Kidney (tissue), 22 donors: ENCODE measurements around the gene LCE3A. TPM values are rescaled to one million over a fixed set of nuclear protein-coding genes. Genes with fewer than 3 reads are reported as not detected.
"Not testable (repeated sequence)": the region's sequence is repeated elsewhere in the genome, so short reads cannot be mapped to it uniquely, and the experiment has no call there.

ENCODE experiments used
- DNase-seq, 5 donors: peaks; one replicate each; pipeline ENCODE4 v3.0.0-alpha.2; 2013 to 2020
- FAIRE-seq: peaks from 2 replicates; lab custom pipeline; 2012; peaks lifted over from hg19 to GRCh38; lab: Jason Lieb, UNC
- H3K27ac ChIP-seq, 2 donors: one replicate each; pipeline ENCODE4 v1.7.0; 2013; ENCODE audit warnings: low read depth in 2 of 2, low read length in 2 of 2, inconsistent platforms in 1 of 2
- H3K27me3 ChIP-seq: one replicate; pipeline ENCODE4 v1.7.1; 2013; ENCODE audit warnings: low read length, inconsistent platforms; ENCODE audit not compliant: control insufficient read depth, insufficient read depth
- H3K36me3 ChIP-seq, 3 donors: one replicate each; pipeline versions ENCODE4 v1.7.0 to v1.7.1; 2013; ENCODE audit warnings: low read length in 3 of 3, control low read depth in 1 of 3, inconsistent platforms in 1 of 3; ENCODE audit not compliant: insufficient read depth in 3 of 3, control insufficient read depth in 2 of 3
- H3K4me1 ChIP-seq, 3 donors: one replicate each; pipeline versions ENCODE4 v1.7.0 to v1.7.1; 2013; ENCODE audit warnings: low read length in 3 of 3, inconsistent platforms in 1 of 3, low read depth in 1 of 3; ENCODE audit not compliant: control insufficient read depth in 2 of 3, insufficient read depth in 2 of 3
- H3K4me3 ChIP-seq, 3 donors: one replicate each; pipeline versions ENCODE4 v1.7.0 to v1.8.1; 2013; ENCODE audit warnings: low read length in 3 of 3, control low read depth in 1 of 3, inconsistent platforms in 1 of 3
- H3K9ac ChIP-seq, 3 donors: one replicate each; pipeline versions ENCODE4 v1.7.0 to v1.7.1; 2013; ENCODE audit warnings: low read length in 3 of 3, control low read depth in 1 of 3, inconsistent platforms in 1 of 3
- H3K9me3 ChIP-seq, 3 donors: one replicate each; pipeline versions ENCODE4 v1.7.0 to v1.7.1; 2013; ENCODE audit warnings: low read length in 3 of 3, control low read depth in 1 of 3, inconsistent platforms in 1 of 3; ENCODE audit not compliant: control insufficient read depth in 2 of 3, insufficient read depth in 1 of 3
- CTCF ChIP-seq: IDR thresholded peaks from 3 replicates; pipeline ENCODE4 v1.5.1; 2012; ENCODE audit warnings: mild to moderate bottlenecking, moderate library complexity, borderline replicate concordance; ENCODE audit not compliant: insufficient read depth; ENCODE audit errors: extremely low read depth
- intact Hi-C: fragments of 100-400 bp; cut with DNase I; formaldehyde crosslinking; loops from one replicate; pipeline ENCODE4 v1.11.1; 2022
- long read RNA-seq, 10 donors: library from polyadenylated mRNA in 1 of 10; unstranded in 1 of 10; transcript quantifications; one replicate each; pipeline ENCODE4 v2.0.0 and lab custom pipeline, GENCODE V29; 2021 to 2026
- polyA plus RNA-seq: library from polyadenylated mRNA; stranded (reverse); fragments of 350-450 nt; fragmentation: Illumina TruSeq; extraction: RNeasy Lipid Tissue Mini Kit (QIAGEN cat#74804); gene quantifications from one replicate; pipeline ENCODE4 v1.2.3, GENCODE V29; 2014; ENCODE audit warnings: low read depth, low replicate concordance; ENCODE audit not compliant: insufficient read depth
- total RNA-seq: library from RNA; stranded (reverse); fragmentation: NEBNext Ultra II Directional; extraction: Animal tissue kit (Norgen Biotek cat#: 25700); gene quantifications from one replicate; pipeline ENCODE4 v1.2.1, GENCODE V29; 2021
- donor health status: control.
- donor health status: control.
- donor health status: control.
- donor health status: control.
- donor health status: control.
- donor health status: DM: yes; HTN: yes; CAD: no.
- donor health status: Normal renal cell carcinoma (clear cell type).

LCE3A gene
- not detected for total RNA-seq
- polyA plus RNA-seq: not detected
- long read RNA-seq, donor 1: 0 reads
- long read RNA-seq, donor 2: 0 reads
- long read RNA-seq, donor 3: 0 reads
- long read RNA-seq, donor 4: 0 reads
- long read RNA-seq, donor 5: 0 reads
- long read RNA-seq, donor 6: 0 reads
- long read RNA-seq, donor 7: 0 reads
- long read RNA-seq, donor 8: 0 reads
- long read RNA-seq, donor 9: 0 reads
- long read RNA-seq, donor 10: 0 reads

GRCh38 chr1:152622803-152623202 is at the start of gene LCE3A:
Gene LCE3A (minus strand): TSS chr1:152623103. CDS start chr1:152623103, 0 bp downstream.
- H3K4me1 ChIP-seq: no peaks in the 10 kb centered on the region
- no peak within 1 kb of the TSS for H3K9ac ChIP-seq
- no peaks in the 10 kb centered on the region for H3K36me3 ChIP-seq
- intact Hi-C loops: no loop called here
- FAIRE-seq (no peak), DNase-seq (no peak)
- peaks cover 0 to 11% (median 8%) of the 10 kb centered on the region in 3 donors for H3K9me3 ChIP-seq
- H3K4me3 ChIP-seq: no peak within 1 kb of the TSS
- no peak for TF ChIP-seq CTCF
- H3K27me3 ChIP-seq: no peaks in the 10 kb centered on the region
- no peak within 1 kb of the TSS for H3K27ac ChIP-seq

GRCh38 chr1:152667648-152668047 is 44.7 kb upstream of the LCE3A start:
- H3K9ac ChIP-seq: no peak overlapping the region
- H3K4me3 ChIP-seq: no peak overlapping the region
- H3K27me3 ChIP-seq: no peaks in the 10 kb centered on the region
- H3K4me1 ChIP-seq: no peaks in the 10 kb centered on the region
- intact Hi-C loops: no loop called here
- H3K27ac ChIP-seq: no peak overlapping the region
- H3K9me3 ChIP-seq: no peaks in the 10 kb centered on the region
- no peaks in the 10 kb centered on the region for H3K36me3 ChIP-seq
- no peak for TF ChIP-seq CTCF
- no peak for FAIRE-seq
- no peak for DNase-seq

- intact Hi-C loops, FAIRE-seq, DNase-seq, H3K27me3 ChIP-seq, H3K36me3 ChIP-seq, H3K9ac ChIP-seq, H3K4me3 ChIP-seq, H3K4me1 ChIP-seq, H3K9me3 ChIP-seq, H3K27ac ChIP-seq: not testable (repeated sequence)
Observed at GRCh38 chr1:152666171-152666570, 43.3 kb upstream of the LCE3A start.

- Histone ChIP-seq H3K36me3 (no peaks in the 10 kb centered on the region), H3K27ac (no peak within 1 kb of the TSS), H3K4me3 (no peak within 1 kb of the TSS), H3K9me3 (no peaks in the 10 kb centered on the region), H3K4me1 (no peaks in the 10 kb centered on the region), H3K27me3 (no peaks in the 10 kb centered on the region), H3K9ac (no peak within 1 kb of the TSS)
- DNase-seq (no peak), FAIRE-seq (no peak)
- TF ChIP-seq CTCF: no peak
- intact Hi-C loops: no loop called here
Observed at GRCh38 chr1:152663098-152663497, 40.2 kb upstream of the LCE3A start, which contains the start of gene LCE2D. Gene LCE2D (plus strand): TSS chr1:152663380. CDS start chr1:152664106, 726 bp downstream.
